ENCODE results near the gene AGTPBP1.

GRCh38 chr9:85523202-85523601 is 218.6 kb downstream of the AGTPBP1 start:
- TF ChIP-seq, protein P1, sequence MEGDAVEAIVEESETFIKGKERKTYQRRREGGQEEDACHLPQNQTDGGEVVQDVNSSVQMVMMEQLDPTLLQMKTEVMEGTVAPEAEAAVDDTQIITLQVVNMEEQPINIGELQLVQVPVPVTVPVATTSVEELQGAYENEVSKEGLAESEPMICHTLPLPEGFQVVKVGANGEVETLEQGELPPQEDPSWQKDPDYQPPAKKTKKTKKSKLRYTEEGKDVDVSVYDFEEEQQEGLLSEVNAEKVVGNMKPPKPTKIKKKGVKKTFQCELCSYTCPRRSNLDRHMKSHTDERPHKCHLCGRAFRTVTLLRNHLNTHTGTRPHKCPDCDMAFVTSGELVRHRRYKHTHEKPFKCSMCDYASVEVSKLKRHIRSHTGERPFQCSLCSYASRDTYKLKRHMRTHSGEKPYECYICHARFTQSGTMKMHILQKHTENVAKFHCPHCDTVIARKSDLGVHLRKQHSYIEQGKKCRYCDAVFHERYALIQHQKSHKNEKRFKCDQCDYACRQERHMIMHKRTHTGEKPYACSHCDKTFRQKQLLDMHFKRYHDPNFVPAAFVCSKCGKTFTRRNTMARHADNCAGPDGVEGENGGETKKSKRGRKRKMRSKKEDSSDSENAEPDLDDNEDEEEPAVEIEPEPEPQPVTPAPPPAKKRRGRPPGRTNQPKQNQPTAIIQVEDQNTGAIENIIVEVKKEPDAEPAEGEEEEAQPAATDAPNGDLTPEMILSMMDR (conservative IDR thresholded peaks at IDR 0.05; ENCODE audit: low read length): no peak
- no peak for TF ChIP-seq EZH2phosphoT487 (IDR thresholded peaks at IDR 0.05; ENCODE audit: borderline replicate concordance)

Measured in Loucy (cell line).